Stromal cell of bone marrow (primary cell): Measurements from ENCODE around the gene RAB13.

ENCODE experiments used
- DNase-seq: peaks from one replicate; pipeline ENCODE4 v3.0.0-alpha.2; 2012; ENCODE audit warnings: low read depth

The RAB13 gene

GRCh38 chr1:153932156-153933131 is 53.7 kb downstream of the RAB13 start:
- DNase-seq: no peak
